SK-N-SH (cell line): ENCODE measurements around the gene ZNF280C.

Experiments used
- CTCF ChIP-seq: fragments of 200-600 bp; sonication (generic); IDR thresholded peaks from 2 replicates; pipeline ENCODE4 v1.6.1; 2017; ENCODE audit warnings: antibody characterized with exemption, mild to moderate bottlenecking, moderate library complexity
- EZH2phosphoT487 ChIP-seq: fragments of 200-600 bp; sonication (generic); IDR thresholded peaks from 2 replicates; pipeline ENCODE4 v1.6.1; 2017; ENCODE audit warnings: low read depth, mixed run types, mild to moderate bottlenecking, antibody characterized with exemption, moderate library complexity, borderline replicate concordance
- MAX ChIP-seq: IDR thresholded peaks from 2 replicates; pipeline ENCODE4 v1.4.0; 2012; ENCODE audit warnings: low read depth
- PBX3 ChIP-seq: IDR thresholded peaks from 2 replicates; pipeline ENCODE4; 2012
- POLR2AphosphoS5 ChIP-seq: IDR thresholded peaks from 2 replicates; pipeline ENCODE4 v1.6.1; 2012; ENCODE audit warnings: low read depth, low read length
- REST ChIP-seq: IDR thresholded peaks from 2 replicates; pipeline ENCODE4 v1.6.1; 2012; ENCODE audit warnings: mild to moderate bottlenecking, low read depth, low read length, moderate library complexity
- RFX5 ChIP-seq: IDR thresholded peaks from 2 replicates; pipeline ENCODE4 v1.6.1; 2012; ENCODE audit warnings: mild to moderate bottlenecking, improper control_type of control experiment, low read length
- TCF12 ChIP-seq: IDR thresholded peaks from 2 replicates; pipeline ENCODE4 v1.4.0; 2012

GRCh38 chrX:130251671-130252070 lies 17.0 kb downstream of the ZNF280C start:
- TF ChIP-seq CTCF = no peak
- TF ChIP-seq EZH2phosphoT487 = no peak
- TF ChIP-seq POLR2AphosphoS5 = no peak
- no peak for TF ChIP-seq PBX3
- TF ChIP-seq MAX = no peak
- TF ChIP-seq REST = no peak
- no peak for TF ChIP-seq TCF12
- no peak for TF ChIP-seq RFX5
